T-cell (primary cell): ENCODE results near the gene CLIP3. TPM values are rescaled to one million over a fixed set of nuclear protein-coding genes. Genes with fewer than 3 reads are reported as not detected.

Experiments used
- ATAC-seq, 4 experiments: fragments of 200-7000 bp in 3 of 4; fragments of 150-1000 bp in 1 of 4; cut with Tn5 transposase; replicated peaks in 1 of 4; 1 replicate in 3 of 4; 2 replicates in 1 of 4; pipeline ENCODE4 v1.10.0; 2021; ENCODE audit warnings: moderate library complexity in 3 of 4, mild to moderate bottlenecking in 2 of 4, moderate number of reproducible peaks in 1 of 4
- CTCF ChIA-PET, 2 donors: fragments of 300-600 bp; sonication (Branson Sonifier 250); formaldehyde crosslinking; loops; one replicate each; lab custom pipeline; 2022; ENCODE audit warnings: antibody characterized with exemption in 2 of 2; lab: Charles Lee
- POLR2A ChIA-PET, 2 donors: fragments of 300-600 bp; sonication (Branson Sonifier 250); formaldehyde crosslinking; loops; one replicate each; lab custom pipeline; 2022; ENCODE audit warnings: antibody characterized with exemption in 2 of 2; lab: Charles Lee
- DNase-seq, 35 experiments: peaks; one replicate each; pipeline versions ENCODE4 v3.0.0 to v3.0.0-alpha.2; 2013 to 2023
- H3K27ac ChIP-seq: one replicate; pipeline ENCODE4 v1.5.1; 2013; ENCODE audit warnings: low read length
- H3K27me3 ChIP-seq, 2 experiments: replicated peaks in 1 of 2; 1 replicate in 1 of 2; 2 replicates in 1 of 2; pipeline versions ENCODE4 v1.6.1 to v1.7.0; 2013; ENCODE audit warnings: low read length in 1 of 2, mixed read lengths in 1 of 2; ENCODE audit not compliant: control insufficient read depth in 2 of 2, insufficient read depth in 2 of 2; ENCODE audit errors: extremely low read depth in 1 of 2
- H3K36me3 ChIP-seq, 2 donors: 1 replicate in 1 of 2; 2 replicates in 1 of 2; pipeline versions ENCODE4 v1.6.1 to v1.7.0; 2013; ENCODE audit warnings: low read length in 1 of 2; ENCODE audit not compliant: control insufficient read depth in 2 of 2, insufficient read depth in 1 of 2; ENCODE audit errors: extremely low read depth in 1 of 2
- H3K4me1 ChIP-seq, 2 experiments: 1 replicate in 1 of 2; 2 replicates in 1 of 2; pipeline versions ENCODE4 v1.6.1 to v1.7.0; 2013; ENCODE audit warnings: low read length in 2 of 2, mixed read lengths in 1 of 2; ENCODE audit not compliant: insufficient read depth in 2 of 2, control insufficient read depth in 1 of 2; ENCODE audit errors: extremely low read depth in 1 of 2
- H3K4me3 ChIP-seq, 2 donors: 1 replicate in 1 of 2; 2 replicates in 1 of 2; pipeline versions ENCODE4 v1.5.1 to v1.7.0; 2013; ENCODE audit warnings: mild to moderate bottlenecking in 2 of 2, low read length in 1 of 2, moderate library complexity in 1 of 2; ENCODE audit not compliant: control insufficient read depth in 1 of 2; ENCODE audit errors: extremely low read depth in 1 of 2
- H3K9me3 ChIP-seq: 2 replicates; pipeline ENCODE4 v1.7.0; 2013
- H3K27ac Mint-ChIP-seq, 2 donors: one replicate each; pipeline ENCODE4 v1.8.0; 2020 to 2021; ENCODE audit warnings: mild to moderate bottlenecking in 2 of 2, mixed read lengths in 2 of 2
- H3K27me3 Mint-ChIP-seq, 2 donors: one replicate each; pipeline ENCODE4 v1.8.0; 2021 to 2022; ENCODE audit warnings: mixed read lengths in 2 of 2
- H3K36me3 Mint-ChIP-seq: one replicate; pipeline ENCODE4 v1.8.0; 2021; ENCODE audit warnings: mixed read lengths
- H3K4me1 Mint-ChIP-seq, 3 donors: one replicate each; pipeline ENCODE4 v1.8.0; 2020 to 2022; ENCODE audit warnings: mixed read lengths in 3 of 3, mild to moderate bottlenecking in 1 of 3
- H3K4me3 Mint-ChIP-seq, 3 donors: one replicate each; pipeline ENCODE4 v1.8.0; 2020 to 2022; ENCODE audit warnings: mild to moderate bottlenecking in 3 of 3, mixed read lengths in 3 of 3, moderate library complexity in 3 of 3
- H3K9me3 Mint-ChIP-seq, 3 donors: one replicate each; pipeline ENCODE4 v1.8.0; 2020 to 2022; ENCODE audit warnings: mixed read lengths in 3 of 3
- WGBS: methylation state at CpG from one replicate; pipeline ENCODE4 v1.1.5; 2013; ENCODE audit warnings: missing lambda C conversion rate; ENCODE audit not compliant: insufficient coverage; 5-methylcytosine and 5-hydroxymethylcytosine counted together
- total RNA-seq, 35 experiments: library from RNA in 6 of 35; stranded (reverse) in 6 of 35; fragments of 120-200 nt in 1 of 35; gene quantifications; one replicate each; pipeline versions ENCODE4 v1.2.1 to v1.2.4 and lab custom pipeline; 2013 to 2026

Gene CLIP3
- total RNA-seq, 5 donors from 2014 or later (not counting 1 experiment from before 2014, with no cell fraction given), result 1.4 to 6.2 (median 2.6) TPM

DNA sequence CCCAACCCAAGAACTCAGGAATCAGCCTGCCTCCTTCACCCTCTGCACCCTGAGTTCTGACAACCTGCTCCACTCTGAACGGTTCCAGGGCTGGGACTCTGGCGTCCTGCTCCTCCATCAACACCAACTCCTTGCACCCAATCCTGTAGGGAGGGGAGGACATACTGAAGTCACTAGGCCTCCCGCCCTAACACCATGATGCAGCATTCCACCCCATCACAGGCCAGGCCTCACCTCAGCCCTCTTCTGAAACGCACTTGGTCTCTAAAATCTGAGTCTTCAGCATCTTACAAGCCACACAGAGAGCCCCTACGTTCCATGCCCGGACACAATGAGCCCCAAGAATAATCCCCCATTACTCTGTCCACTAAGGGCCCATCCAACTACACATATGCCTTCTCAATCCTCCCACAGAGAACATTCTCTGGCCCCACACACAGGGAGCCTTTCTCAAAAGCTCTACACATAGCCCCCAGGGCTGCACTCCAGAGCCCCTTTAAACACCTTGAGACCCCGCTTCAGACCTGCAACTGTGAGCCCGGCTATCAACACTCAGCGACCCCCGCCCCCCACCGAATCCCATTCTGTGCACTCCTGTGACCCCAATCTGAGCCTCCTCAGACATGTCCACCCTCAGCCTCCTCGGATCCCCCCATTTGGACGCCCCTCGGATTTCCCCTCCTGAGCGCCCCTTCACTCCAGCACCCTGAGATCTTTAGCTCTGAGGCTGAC is 19.2 kb downstream of the CLIP3 start:
- Histone ChIP-seq H3K36me3 (peaks cover 0 to 3% of the 10 kb centered on the region in 2 donors), H3K27ac (peak overlapping the region; percentile 86), H3K9me3 (no peaks in the 10 kb centered on the region), H3K27me3 (peaks cover 0 to 4% of the 10 kb centered on the region in 2 experiments), H3K4me1 (peaks cover 0 to 35% of the 10 kb centered on the region in 2 experiments), H3K4me3 (peak overlapping the region; percentile 79 to 93)
- 26% methylated on average over 11 of the region's 15 CpGs for WGBS
- CTCF ChIA-PET, result interaction anchor here (0.6 to 1.2 kb wide), 8 partner anchors 18 to 724 kb away, joined by 3 to 7 read pairs (median 5); partner anchors contain the start of gene THAP8 (in 1 of the 2)
- H3K27me3 Mint-ChIP-seq, result no peaks in the 10 kb centered on the region
- peaks cover 5% of the 10 kb centered on the region for H3K36me3 Mint-ChIP-seq
- DNase-seq (peak in 1 of 35 experiments; percentile 7), ATAC-seq (no peak)
- peak overlapping the region; percentile 96 for H3K27ac Mint-ChIP-seq
- peak overlapping the region; percentile 95 to 97 (median 96) for H3K4me3 Mint-ChIP-seq
- POLR2A ChIA-PET, result interaction anchor here in 1 of 2 donors (1.0 kb wide), 2 partner anchors 22 to 40 kb away, joined by 3 to 4 read pairs; partner anchors contain the start of gene THAP8
- peaks cover 45 to 53% (median 52%) of the 10 kb centered on the region in 3 donors for H3K4me1 Mint-ChIP-seq
- no peaks in the 10 kb centered on the region for H3K9me3 Mint-ChIP-seq

DNA sequence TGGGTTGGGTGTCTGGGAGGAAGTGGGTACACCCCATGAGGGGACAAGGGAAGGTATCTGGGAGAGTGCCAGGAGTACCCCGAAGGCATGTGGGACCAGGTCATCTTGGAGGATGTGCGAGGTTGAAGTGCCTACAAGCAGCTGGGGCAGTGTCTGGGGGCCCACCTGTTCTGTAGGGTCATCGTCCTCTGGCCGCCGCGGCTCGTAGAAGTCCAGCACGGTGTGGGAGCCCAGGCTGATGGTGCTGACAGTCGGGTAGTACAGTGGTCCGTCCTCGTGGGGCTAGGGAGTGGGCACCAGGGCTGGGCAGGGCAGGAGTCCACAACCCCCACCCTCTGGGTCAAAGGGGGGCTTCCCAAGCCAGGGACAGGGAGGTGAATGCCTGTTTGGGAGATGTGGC is 22.3 kb downstream of the CLIP3 start:
- Mint-ChIP-seq H3K27ac (no peak overlapping the region), H3K36me3 (no peaks in the 10 kb centered on the region), H3K4me1 (peaks cover 42 to 48% (median 42%) of the 10 kb centered on the region in 3 donors), H3K4me3 (peak overlapping the region in 2 of 3 donors; percentile 17 to 62), H3K27me3 (no peaks in the 10 kb centered on the region), H3K9me3 (no peaks in the 10 kb centered on the region)
- ATAC-seq, result no peak
- CTCF ChIA-PET, result no interaction called here
- 100% methylated on average over 8 of the region's 11 CpGs for WGBS
- POLR2A ChIA-PET, result no interaction called here
- Histone ChIP-seq H3K9me3 (no peaks in the 10 kb centered on the region), H3K36me3 (no peaks in the 10 kb centered on the region), H3K27me3 (peaks cover 0 to 9% of the 10 kb centered on the region in 2 experiments), H3K27ac (no peak overlapping the region), H3K4me3 (no peak overlapping the region), H3K4me1 (peaks cover 0 to 35% of the 10 kb centered on the region in 2 experiments)
- DNase-seq, result no peak

GRCh38 chr19:36009633-36010379 is 22.9 kb downstream of the CLIP3 start:
- Histone ChIP-seq H3K27me3 (peaks cover 0 to 9% of the 10 kb centered on the region in 2 experiments), H3K9me3 (no peaks in the 10 kb centered on the region), H3K27ac (no peak overlapping the region), H3K36me3 (no peaks in the 10 kb centered on the region), H3K4me3 (peak overlapping the region in 1 of 2 donors; percentile 30), H3K4me1 (peaks cover 0 to 31% of the 10 kb centered on the region in 2 experiments)
- H3K27me3 Mint-ChIP-seq, result no peaks in the 10 kb centered on the region
- no peaks in the 10 kb centered on the region for H3K9me3 Mint-ChIP-seq
- peak overlapping the region; percentile 44 to 62 (median 51) for H3K4me3 Mint-ChIP-seq
- DNase-seq (no peak), ATAC-seq (no peak)
- H3K4me1 Mint-ChIP-seq, result peaks cover 36 to 42% (median 36%) of the 10 kb centered on the region in 3 donors
- ChIA-PET POLR2A (no interaction called here), CTCF (no interaction called here)
- no peak overlapping the region for H3K27ac Mint-ChIP-seq
- no peaks in the 10 kb centered on the region for H3K36me3 Mint-ChIP-seq
- WGBS, result 75% methylated on average over 13 of the region's 15 CpGs

- 7% methylated on average over 50 of the region's 50 CpGs for WGBS
- Mint-ChIP-seq H3K9me3 (no peaks in the 10 kb centered on the region), H3K27me3 (no peaks in the 10 kb centered on the region), H3K4me3 (peak overlapping the region; percentile 44 to 62 (median 51)), H3K27ac (no peak overlapping the region), H3K36me3 (no peaks in the 10 kb centered on the region), H3K4me1 (peaks cover 30 to 36% (median 30%) of the 10 kb centered on the region in 3 donors)
- Histone ChIP-seq H3K9me3 (no peaks in the 10 kb centered on the region), H3K4me3 (peak overlapping the region; percentile 30 to 54), H3K4me1 (peaks cover 0 to 26% of the 10 kb centered on the region in 2 experiments), H3K27ac (no peak overlapping the region), H3K36me3 (peaks cover 0 to under 1% of the 10 kb centered on the region in 2 donors), H3K27me3 (peaks cover 0 to 9% of the 10 kb centered on the region in 2 experiments)
- peak in 3 of 4 experiments; percentile 10 to 24 (median 12) for ATAC-seq
- peak in 22 of 35 experiments; percentile 8 to 62 (median 32) for DNase-seq
- POLR2A ChIA-PET, result no interaction called here
- CTCF ChIA-PET, result no interaction called here
These were observed 23.5 kb downstream of the CLIP3 start for GRCh38 chr19:36009220-36009619.

DNA sequence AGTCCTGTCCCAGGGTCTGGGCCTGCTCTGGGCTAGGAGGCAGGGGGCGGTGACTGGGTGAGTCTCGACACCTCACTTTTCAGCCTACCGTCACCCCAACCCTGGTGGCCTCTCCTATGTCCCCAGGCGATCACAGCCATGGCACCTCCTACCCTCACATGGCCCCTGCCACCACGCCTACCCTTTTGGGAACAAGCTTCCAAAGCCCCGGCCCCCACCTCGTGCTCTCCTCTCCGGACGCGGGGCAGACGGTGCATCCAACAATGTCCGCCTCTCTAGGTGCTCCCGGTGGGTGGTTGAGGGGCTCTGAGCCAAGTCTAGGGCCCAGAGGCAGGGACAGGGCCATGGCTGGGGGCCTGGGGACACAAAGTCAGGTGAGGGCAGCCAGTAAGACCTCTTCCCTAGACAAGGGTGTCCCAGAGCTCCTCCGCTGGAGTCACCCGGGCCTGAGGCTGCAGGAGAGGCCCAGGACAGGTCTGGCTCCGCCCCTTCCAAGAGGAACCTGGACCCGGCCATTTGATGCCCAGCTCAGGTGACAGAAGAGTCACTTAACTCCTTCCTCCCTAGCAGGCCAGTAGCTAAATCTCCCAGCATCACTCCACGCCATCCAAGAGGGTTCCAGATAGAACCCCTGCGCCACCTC is 24.2 kb downstream of the CLIP3 start, which contains the start of gene SYNE4:
Gene SYNE4 (minus strand): TSS at position 478 of the 643 bp plus-strand sequence. CDS start 132 bp downstream, at position 346.
- CTCF ChIA-PET, result no interaction called here

More for the DNA sequence above, 24.2 kb downstream of the CLIP3 start, which contains the start of gene SYNE4:
- DNase-seq, result no peak
- no peaks in the 10 kb centered on the region for H3K36me3 Mint-ChIP-seq
- H3K27ac ChIP-seq, result no peak within 1 kb of the TSS
- no peak for ATAC-seq
- H3K4me3 Mint-ChIP-seq, result peak within 1 kb of the TSS; percentile 44 to 62 (median 51)
- H3K27me3 ChIP-seq, result peaks cover 0 to 9% of the 10 kb centered on the region in 2 experiments
- H3K27me3 Mint-ChIP-seq, result no peaks in the 10 kb centered on the region
- POLR2A ChIA-PET, result no interaction called here
- peaks cover 0 to 21% of the 10 kb centered on the region in 2 experiments for H3K4me1 ChIP-seq
- H3K9me3 Mint-ChIP-seq, result no peaks in the 10 kb centered on the region
- peaks cover 23 to 28% (median 23%) of the 10 kb centered on the region in 3 donors for H3K4me1 Mint-ChIP-seq
- WGBS, result 82% methylated on average over 17 of the region's 19 CpGs
- peak within 1 kb of the TSS; percentile 30 to 54 for H3K4me3 ChIP-seq
- H3K9me3 ChIP-seq, result no peaks in the 10 kb centered on the region
- H3K27ac Mint-ChIP-seq, result peak within 1 kb of the TSS in 1 of 2 donors; percentile 34
- peaks cover 0 to 2% of the 10 kb centered on the region in 2 donors for H3K36me3 ChIP-seq
